Gastrocnemius medialis (tissue), 4 donors: ENCODE results near the gene BBS1. TPM values are rescaled to one million over a fixed set of nuclear protein-coding genes. Genes with fewer than 3 reads are reported as not detected.

Experiments
- ATAC-seq, 2 donors: fragments of 150-250 bp; one replicate each; pipeline ENCODE4 v1.9.1; 2016
- DNase-seq, 2 donors: peaks; one replicate each; pipeline ENCODE4 v3.0.0-alpha.2; 2019
- H3K27ac ChIP-seq, 4 donors: fragments of 200-600 bp; sonication (generic); 1 replicate in 1 of 4; 2 replicates in 3 of 4; pipeline ENCODE4 v1.5.1; 2016 to 2018; ENCODE audit warnings: mild to moderate bottlenecking in 2 of 4, moderate library complexity in 1 of 4
- H3K27me3 ChIP-seq, 3 donors: fragments of 200-600 bp; sonication (generic) in 2 of 3; 1 replicate in 1 of 3; 2 replicates in 2 of 3; pipeline versions ENCODE4 v1.5.1 to v1.6.0; 2016 to 2019; ENCODE audit warnings: mild to moderate bottlenecking in 1 of 3, moderate library complexity in 1 of 3
- H3K36me3 ChIP-seq, 2 donors: fragments of 200-600 bp; sonication (generic) in 1 of 2; one replicate each; pipeline ENCODE4 v1.5.1; 2017 to 2018
- H3K4me1 ChIP-seq, 2 donors: fragments of 200-600 bp; sonication (generic) in 1 of 2; one replicate each; pipeline ENCODE4 v1.5.1; 2016 to 2017; ENCODE audit warnings: mild to moderate bottlenecking in 2 of 2
- H3K4me3 ChIP-seq, 4 donors: fragments of 200-600 bp; sonication (generic) in 3 of 4; 1 replicate in 1 of 4; 2 replicates in 3 of 4; pipeline ENCODE4 v1.5.1; 2016 to 2019; ENCODE audit warnings: mild to moderate bottlenecking in 2 of 4
- H3K9me3 ChIP-seq, 3 donors: fragments of 200-600 bp; sonication (generic) in 2 of 3; 1 replicate in 1 of 3; 2 replicates in 2 of 3; pipeline ENCODE4 v1.5.1; 2016 to 2019
- POLR2A ChIP-seq, 2 donors: fragments of 450-650 bp; IDR thresholded peaks; one replicate each; pipeline ENCODE4 v1.6.1; 2017; ENCODE audit warnings: antibody characterized with exemption in 2 of 2, mild to moderate bottlenecking in 2 of 2, moderate library complexity in 2 of 2
- in situ Hi-C, 4 donors: fragments of 200-750 bp; cut with MboI; loops; one replicate each; pipeline versions ENCODE4 v1.15.0 to v1.8.0; 2017; ENCODE audit warnings: low sequenced_read_pairs in 4 of 4
- intact Hi-C: fragments of 100-400 bp; cut with DNase I; formaldehyde crosslinking; loops from one replicate; pipeline ENCODE4 v1.15.1; 2023; ENCODE audit warnings: low total_unique reads
- total RNA-seq, 4 donors: library from RNA; depleted of rRNA; stranded (reverse); fragments of >200 nt; gene quantifications; one replicate each; pipeline versions ENCODE4 v1.1.0 to v1.2.3, GENCODE V29; 2016
- TF ChIP-seq, protein P1 (sequence below), 5 experiments: fragments of 450-650 bp in 3 of 5; fragments of 200-600 bp in 2 of 5; sonication (generic) in 2 of 5; IDR thresholded peaks in 4 of 5; conservative IDR thresholded peaks in 1 of 5; 1 replicate in 4 of 5; 2 replicates in 1 of 5; pipeline ENCODE4 v1.5.1; 2016 to 2019; ENCODE audit warnings: antibody characterized with exemption in 5 of 5, mild to moderate bottlenecking in 3 of 5, moderate library complexity in 3 of 5

Gene BBS1
- total RNA-seq, 4 donors from 2014 or later = 19.8 to 34.5 (median 31.2) TPM

DNA sequence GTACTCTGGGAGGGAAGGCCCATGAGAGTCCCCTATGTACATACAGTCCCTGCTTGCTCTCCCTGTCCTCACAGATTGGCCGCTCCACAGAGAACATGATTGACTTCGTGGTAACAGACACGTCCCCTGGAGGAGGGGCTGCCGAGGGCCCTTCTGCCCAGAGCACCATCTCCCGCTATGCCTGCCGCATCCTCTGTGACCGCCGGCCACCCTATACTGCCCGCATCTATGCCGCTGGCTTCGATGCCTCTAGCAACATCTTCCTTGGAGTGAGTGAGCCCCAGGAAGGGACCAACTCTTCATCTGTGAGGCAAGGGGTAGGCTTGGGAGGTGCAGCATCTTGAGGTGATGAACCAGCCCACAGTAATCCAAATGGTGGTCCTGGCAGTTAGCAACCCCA, 37.3 kb upstream of the BBS1 start:
- peaks cover 0 to 4% of the 10 kb centered on the region in 2 donors for H3K4me1 ChIP-seq
- peaks cover 0 to 52% of the 10 kb centered on the region in 2 donors for H3K36me3 ChIP-seq
- no peaks in the 10 kb centered on the region for H3K9me3 ChIP-seq
- in situ Hi-C loops (no loop called here), intact Hi-C loops (no loop called here)
- ATAC-seq = no peak
- no peak for TF ChIP-seq POLR2A (IDR thresholded peaks at IDR 0.05)
- TF ChIP-seq, protein P1, sequence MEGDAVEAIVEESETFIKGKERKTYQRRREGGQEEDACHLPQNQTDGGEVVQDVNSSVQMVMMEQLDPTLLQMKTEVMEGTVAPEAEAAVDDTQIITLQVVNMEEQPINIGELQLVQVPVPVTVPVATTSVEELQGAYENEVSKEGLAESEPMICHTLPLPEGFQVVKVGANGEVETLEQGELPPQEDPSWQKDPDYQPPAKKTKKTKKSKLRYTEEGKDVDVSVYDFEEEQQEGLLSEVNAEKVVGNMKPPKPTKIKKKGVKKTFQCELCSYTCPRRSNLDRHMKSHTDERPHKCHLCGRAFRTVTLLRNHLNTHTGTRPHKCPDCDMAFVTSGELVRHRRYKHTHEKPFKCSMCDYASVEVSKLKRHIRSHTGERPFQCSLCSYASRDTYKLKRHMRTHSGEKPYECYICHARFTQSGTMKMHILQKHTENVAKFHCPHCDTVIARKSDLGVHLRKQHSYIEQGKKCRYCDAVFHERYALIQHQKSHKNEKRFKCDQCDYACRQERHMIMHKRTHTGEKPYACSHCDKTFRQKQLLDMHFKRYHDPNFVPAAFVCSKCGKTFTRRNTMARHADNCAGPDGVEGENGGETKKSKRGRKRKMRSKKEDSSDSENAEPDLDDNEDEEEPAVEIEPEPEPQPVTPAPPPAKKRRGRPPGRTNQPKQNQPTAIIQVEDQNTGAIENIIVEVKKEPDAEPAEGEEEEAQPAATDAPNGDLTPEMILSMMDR (IDR thresholded peaks at IDR 0.05 in 4 of 5, conservative IDR thresholded peaks at IDR 0.05 in 1 of 5) = no peak
- no peak overlapping the region for H3K4me3 ChIP-seq
- no peak overlapping the region for H3K27ac ChIP-seq
- no peaks in the 10 kb centered on the region for H3K27me3 ChIP-seq
- no peak for DNase-seq

DNA sequence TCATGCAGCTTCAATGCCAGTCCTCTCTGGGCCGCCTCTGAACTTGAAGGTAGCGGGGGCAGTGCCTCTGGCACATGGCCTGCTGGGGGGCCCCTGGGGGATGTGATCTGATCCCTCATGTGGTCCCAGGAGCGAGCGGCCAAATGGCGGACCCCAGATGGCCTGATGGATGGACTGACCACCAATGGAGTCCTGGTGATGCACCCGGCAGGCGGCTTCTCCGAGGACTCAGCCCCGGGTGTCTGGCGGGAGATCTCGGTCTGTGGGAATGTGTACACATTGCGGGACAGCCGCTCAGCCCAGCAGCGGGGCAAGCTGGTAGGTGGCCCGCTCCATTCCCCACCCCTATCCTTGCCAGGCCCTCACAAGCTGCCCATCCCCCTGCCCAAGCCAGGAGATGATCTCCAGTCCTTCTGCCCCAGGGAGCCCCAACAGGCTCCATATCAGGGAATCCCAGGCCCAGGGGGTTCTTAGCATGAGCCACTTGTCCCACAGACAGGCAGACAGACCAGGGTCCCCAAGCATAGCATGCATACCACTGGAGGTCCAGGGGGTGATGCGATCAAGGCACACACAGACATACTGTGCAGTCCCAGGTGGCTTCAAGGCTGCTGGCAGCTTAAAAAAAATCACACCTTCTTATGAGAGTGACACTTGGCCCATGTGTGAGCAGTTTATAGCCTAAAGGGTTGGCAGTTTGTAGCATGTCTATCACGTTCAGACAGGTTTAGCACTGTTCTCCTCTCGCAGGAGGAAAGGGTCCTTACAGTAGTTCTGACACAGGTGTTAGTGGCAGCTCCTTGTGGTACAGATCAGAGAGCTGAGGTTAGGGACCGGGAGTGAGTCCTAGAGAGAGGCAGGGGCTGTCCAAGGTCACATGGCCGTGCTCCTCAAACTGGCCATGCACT, 36.6 kb upstream of the BBS1 start:
- no peak overlapping the region for H3K27ac ChIP-seq
- no peak for DNase-seq
- in situ Hi-C loops = no loop called here
- intact Hi-C loops = no loop called here
- H3K4me1 ChIP-seq = peaks cover 0 to 4% of the 10 kb centered on the region in 2 donors
- no peak overlapping the region for H3K4me3 ChIP-seq
- no peaks in the 10 kb centered on the region for H3K27me3 ChIP-seq
- no peaks in the 10 kb centered on the region for H3K9me3 ChIP-seq
- peaks cover 0 to 52% of the 10 kb centered on the region in 2 donors for H3K36me3 ChIP-seq
- TF ChIP-seq, protein P1 (IDR thresholded peaks at IDR 0.05 in 4 of 5, conservative IDR thresholded peaks at IDR 0.05 in 1 of 5) = no peak
- no peak for TF ChIP-seq POLR2A (IDR thresholded peaks at IDR 0.05)
- ATAC-seq = no peak

DNA sequence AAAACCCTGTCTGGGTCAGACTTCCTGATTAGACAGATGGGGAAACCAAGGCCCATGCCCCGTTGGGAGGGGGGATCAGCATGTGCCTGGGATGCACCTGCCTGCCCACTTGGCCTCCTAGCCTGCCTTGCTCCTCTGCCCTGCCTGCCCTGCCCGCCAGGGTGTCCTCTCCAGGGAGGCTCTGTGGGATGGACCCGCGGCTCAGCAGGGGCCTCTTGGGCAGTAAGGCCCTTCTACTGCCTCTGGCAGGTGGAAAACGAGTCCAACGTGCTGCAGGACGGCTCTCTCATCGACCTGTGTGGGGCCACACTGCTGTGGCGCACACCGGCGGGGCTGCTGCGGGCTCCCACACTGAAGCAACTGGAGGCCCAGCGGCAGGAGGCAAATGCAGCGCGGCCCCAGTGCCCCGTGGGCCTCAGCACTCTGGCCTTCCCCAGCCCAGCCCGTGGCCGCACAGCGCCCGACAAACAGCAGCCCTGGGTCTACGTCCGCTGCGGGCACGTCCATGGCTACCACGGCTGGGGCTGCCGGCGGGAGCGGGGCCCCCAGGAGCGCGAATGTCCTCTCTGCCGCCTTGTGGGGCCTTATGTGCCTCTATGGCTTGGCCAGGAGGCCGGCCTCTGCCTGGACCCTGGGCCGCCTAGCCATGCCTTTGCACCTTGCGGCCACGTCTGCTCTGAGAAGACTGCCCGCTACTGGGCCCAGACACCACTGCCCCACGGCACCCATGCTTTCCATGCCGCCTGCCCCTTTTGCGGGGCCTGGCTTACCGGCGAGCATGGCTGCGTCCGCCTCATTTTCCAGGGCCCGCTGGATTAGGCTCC, 34.9 kb upstream of the BBS1 start:
- Histone ChIP-seq H3K9me3 (no peaks in the 10 kb centered on the region), H3K36me3 (peaks cover 0 to 50% of the 10 kb centered on the region in 2 donors), H3K27me3 (no peaks in the 10 kb centered on the region), H3K4me1 (peaks cover 4 to 5% of the 10 kb centered on the region in 2 donors), H3K27ac (no peak overlapping the region), H3K4me3 (no peak overlapping the region)
- in situ Hi-C loops (no loop called here), intact Hi-C loops (no loop called here)
- TF ChIP-seq POLR2A (IDR thresholded peaks at IDR 0.05) = no peak
- TF ChIP-seq, protein P1 (IDR thresholded peaks at IDR 0.05 in 4 of 5, conservative IDR thresholded peaks at IDR 0.05 in 1 of 5) = no peak
- DNase-seq (no peak), ATAC-seq (no peak)

DNA sequence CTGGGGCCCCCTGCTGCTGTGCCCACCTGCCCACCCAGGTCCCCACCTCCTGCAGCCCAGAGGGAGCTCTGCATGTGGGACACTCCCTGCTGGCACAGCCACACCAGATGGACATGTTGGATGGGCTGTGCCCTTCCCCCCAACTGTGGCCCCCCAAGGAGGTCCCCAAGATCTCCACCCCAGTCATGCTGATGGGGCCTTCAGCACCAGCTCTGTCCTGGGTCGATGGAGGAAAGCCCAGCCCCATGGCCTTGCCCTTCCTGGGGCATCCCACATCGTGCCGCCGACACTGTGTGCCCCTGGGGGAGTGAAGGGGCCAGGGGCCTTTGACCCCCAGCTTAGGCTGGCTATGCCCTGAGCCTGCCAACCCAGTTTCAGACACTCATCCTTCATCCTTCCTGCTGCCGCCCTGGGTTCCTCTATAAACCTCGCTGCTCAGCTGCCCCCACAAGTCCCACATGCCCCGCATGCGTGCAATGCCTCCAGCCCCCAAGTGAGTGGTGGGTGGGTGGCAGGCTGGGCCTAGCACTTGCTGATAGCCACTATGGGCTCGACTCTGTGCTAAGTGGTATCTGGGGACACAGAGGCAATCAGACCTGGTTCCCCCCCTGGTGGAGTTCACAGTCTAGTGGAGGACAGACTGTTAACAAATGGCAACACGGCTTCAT, 34.1 kb upstream of the BBS1 start:
- Histone ChIP-seq H3K27me3 (no peaks in the 10 kb centered on the region), H3K4me3 (no peak overlapping the region), H3K4me1 (peaks cover 9 to 10% of the 10 kb centered on the region in 2 donors), H3K27ac (no peak overlapping the region), H3K9me3 (no peaks in the 10 kb centered on the region), H3K36me3 (peaks cover 0 to 43% of the 10 kb centered on the region in 2 donors)
- DNase-seq = no peak
- no peak for ATAC-seq
- intact Hi-C loops = no loop called here
- no peak for TF ChIP-seq POLR2A (IDR thresholded peaks at IDR 0.05)
- TF ChIP-seq, protein P1 (IDR thresholded peaks at IDR 0.05 in 4 of 5, conservative IDR thresholded peaks at IDR 0.05 in 1 of 5) = no peak
- in situ Hi-C loops = no loop called here
